Measurements from ENCODE around the gene MAP3K2. TPM values are rescaled to one million over a fixed set of nuclear protein-coding genes. Genes with fewer than 3 reads are reported as not detected.

The MAP3K2 gene
- total and polyA plus RNA-seq, 10 of the 15 experiments (the other 5 are each of a cell fraction or from before 2014, with no cell fraction given), result 2.7 to 39.6 (median 16.1) TPM

GRCh38 chr2:127330753-127331152, 57.0 kb downstream of the MAP3K2 start:
- TF ChIP-seq CEBPZ (IDR thresholded peaks at IDR 0.05; ENCODE audit: low read depth, low read length) (no peak), RUNX3 (IDR thresholded peaks at IDR 0.05; ENCODE audit: low read length) (0 out of 2 replicates have a peak, but pooled peaks have one; percentile 16)
- H3K4me3 ChIP-seq, result no peak overlapping the region
- ChIA-PET CTCF (interaction anchor here (0.9 to 1.0 kb wide), 2 partner anchors 148 to 149 kb away, joined by 4 to 5 read pairs; no protein-coding TSS in a partner anchor), RAD21 (ENCODE audit: unreplicated experiment) (no interaction called here), POLR2A (no interaction called here), SMC1A (ENCODE audit: uncharacterized antibody, unreplicated experiment) (interaction anchor here (1.2 kb wide), 1 partner anchor 148 kb away, joined by 6 read pairs; no protein-coding TSS in a partner anchor)
- no peaks in the 10 kb centered on the region for H3K9me3 ChIP-seq (replicated peaks; ENCODE audit: control insufficient read depth, insufficient read depth, low read length)
- no peak overlapping the region for H3K9ac ChIP-seq (ENCODE audit: control insufficient read depth, insufficient read depth, low read length)
- no peaks in the 10 kb centered on the region for H3K27me3 ChIP-seq (replicated peaks in 1 of 2; ENCODE audit: control insufficient read depth in 2 of 2, insufficient read depth in 2 of 2, low read length in 1 of 2)
- FAIRE-seq (no peak), DNase-seq (ENCODE audit: low read depth, low spot score) (no peak), ATAC-seq (no peak)
- intact Hi-C loops (cut with micrococcal nuclease; ENCODE audit: unreplicated experiment) (no loop called here), in situ Hi-C loops (cut with MboI) (no loop called here)
- no peaks in the 10 kb centered on the region; the same call in 1 of the 2 replicates for H4K20me1 ChIP-seq (ENCODE audit: control insufficient read depth, insufficient read depth)
- H3K4me1 ChIP-seq (ENCODE audit: control insufficient read depth, insufficient read depth, low read length), result peaks cover 7% of the 10 kb centered on the region; the same call in 1 of the 2 replicates
- 92% methylated on average over 1 of the region's 1 CpG for WGBS (ENCODE audit: insufficient coverage, insufficient replicate concordance, low lambda C conversion rate, missing lambda C conversion rate)
- no TSS peak for BruUV-seq (replicated peaks)
- H3K36me3 ChIP-seq (ENCODE audit: control insufficient read depth in 2 of 2, insufficient read depth in 2 of 2, low read length in 1 of 2), result peaks cover 0 to 20% of the 10 kb centered on the region in 2 experiments
- no peak overlapping the region for H2AFZ ChIP-seq (ENCODE audit: control insufficient read depth, low read depth, low read length)
- H3K79me2 ChIP-seq (ENCODE audit: control insufficient read depth, insufficient read depth, low read length), result no peaks in the 10 kb centered on the region
- H3K4me2 ChIP-seq (ENCODE audit: control insufficient read depth, insufficient read depth), result no peak overlapping the region
- no peak overlapping the region for H3K27ac ChIP-seq (ENCODE audit: control insufficient read depth, insufficient read depth)
